Measurements from ENCODE around the gene OGFOD2. TPM values are rescaled to one million over a fixed set of nuclear protein-coding genes. Genes with fewer than 3 reads are reported as not detected.
A peak's percentile ranks its signal among the peaks of the same experiment; 100 is the strongest.

Gene OGFOD2
- total and polyA plus RNA-seq, 9 of the 15 experiments (the other 6 are each of a cell fraction or from before 2014, with no cell fraction given), result 1.4 to 111 (median 18.5) TPM

DNA sequence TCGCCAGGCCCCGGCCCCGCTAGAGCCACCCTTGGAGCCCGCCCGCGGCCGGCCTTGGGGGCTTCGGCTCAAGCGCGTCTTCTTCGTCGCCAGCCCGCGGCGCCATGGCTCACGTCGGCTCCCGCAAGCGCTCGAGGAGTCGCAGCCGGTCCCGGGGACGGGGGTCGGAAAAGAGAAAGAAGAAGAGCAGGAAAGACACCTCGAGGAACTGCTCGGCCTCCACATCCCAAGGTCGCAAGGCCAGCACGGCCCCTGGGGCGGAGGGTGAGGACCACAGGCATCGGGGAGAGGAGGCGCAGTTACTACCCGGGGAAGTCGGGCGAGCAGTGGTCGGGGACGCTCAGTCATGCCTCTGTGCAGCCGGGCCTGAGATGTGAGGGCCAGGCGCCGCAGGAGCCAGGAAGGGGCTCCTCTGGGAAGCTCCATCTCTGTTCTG lies 6.0 kb downstream of the OGFOD2 start (continued):
- TF ChIP-seq, protein P1, sequence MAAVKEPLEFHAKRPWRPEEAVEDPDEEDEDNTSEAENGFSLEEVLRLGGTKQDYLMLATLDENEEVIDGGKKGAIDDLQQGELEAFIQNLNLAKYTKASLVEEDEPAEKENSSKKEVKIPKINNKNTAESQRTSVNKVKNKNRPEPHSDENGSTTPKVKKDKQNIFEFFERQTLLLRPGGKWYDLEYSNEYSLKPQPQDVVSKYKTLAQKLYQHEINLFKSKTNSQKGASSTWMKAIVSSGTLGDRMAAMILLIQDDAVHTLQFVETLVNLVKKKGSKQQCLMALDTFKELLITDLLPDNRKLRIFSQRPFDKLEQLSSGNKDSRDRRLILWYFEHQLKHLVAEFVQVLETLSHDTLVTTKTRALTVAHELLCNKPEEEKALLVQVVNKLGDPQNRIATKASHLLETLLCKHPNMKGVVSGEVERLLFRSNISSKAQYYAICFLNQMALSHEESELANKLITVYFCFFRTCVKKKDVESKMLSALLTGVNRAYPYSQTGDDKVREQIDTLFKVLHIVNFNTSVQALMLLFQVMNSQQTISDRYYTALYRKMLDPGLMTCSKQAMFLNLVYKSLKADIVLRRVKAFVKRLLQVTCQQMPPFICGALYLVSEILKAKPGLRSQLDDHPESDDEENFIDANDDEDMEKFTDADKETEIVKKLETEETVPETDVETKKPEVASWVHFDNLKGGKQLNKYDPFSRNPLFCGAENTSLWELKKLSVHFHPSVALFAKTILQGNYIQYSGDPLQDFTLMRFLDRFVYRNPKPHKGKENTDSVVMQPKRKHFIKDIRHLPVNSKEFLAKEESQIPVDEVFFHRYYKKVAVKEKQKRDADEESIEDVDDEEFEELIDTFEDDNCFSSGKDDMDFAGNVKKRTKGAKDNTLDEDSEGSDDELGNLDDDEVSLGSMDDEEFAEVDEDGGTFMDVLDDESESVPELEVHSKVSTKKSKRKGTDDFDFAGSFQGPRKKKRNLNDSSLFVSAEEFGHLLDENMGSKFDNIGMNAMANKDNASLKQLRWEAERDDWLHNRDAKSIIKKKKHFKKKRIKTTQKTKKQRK (IDR thresholded peaks at IDR 0.05; ENCODE audit: borderline replicate concordance, low read depth, low read length), result no peak
- no peak for TF ChIP-seq FIP1L1 (IDR thresholded peaks at IDR 0.05; ENCODE audit: low read depth, low read length, poor library complexity, severe bottlenecking)
- TF ChIP-seq NONO (IDR thresholded peaks at IDR 0.05; ENCODE audit: low read depth in 2 of 2, low read length in 1 of 2), result no peak
- no peak; a peak in 2 of 4 replicates for TF ChIP-seq NRF1 (conservative IDR thresholded peaks at IDR 0.05 in 1 of 2, IDR thresholded peaks at IDR 0.05 in 1 of 2)
- no peak for TF ChIP-seq SIN3A (IDR thresholded peaks at IDR 0.05; ENCODE audit: borderline replicate concordance in 2 of 2, control insufficient read depth in 1 of 2, low read depth in 2 of 2, low read length in 2 of 2)
- 0 out of 2 replicates have a peak, but pooled peaks have one; percentile 2 for TF ChIP-seq FOSL1 (tag; conservative IDR thresholded peaks at IDR 0.05)
- TF ChIP-seq FOXJ3 (CRISPR knock-in tag; IDR thresholded peaks at IDR 0.05), result no peak
- no peak for TF ChIP-seq TAF15 (IDR thresholded peaks at IDR 0.05; ENCODE audit: low read depth, low read length)
- no peak for TF ChIP-seq KDM2B (CRISPR knock-in tag; IDR thresholded peaks at IDR 0.05)
- TF ChIP-seq RAD21 (CRISPR knock-in tag; conservative IDR thresholded peaks at IDR 0.05 in 1 of 2, IDR thresholded peaks at IDR 0.05 in 1 of 2), result no peak
- no peak for TF ChIP-seq STAT5A (IDR thresholded peaks at IDR 0.05; ENCODE audit: borderline replicate concordance, low read length)
- no peak for TF ChIP-seq CUX1 (CRISPR knock-in tag; IDR thresholded peaks at IDR 0.05)
- TF ChIP-seq TBP (optimal IDR thresholded peaks at IDR 0.05; ENCODE audit: low read depth, low read length), result no peak
- TF ChIP-seq ZFX (CRISPR knock-in tag; IDR thresholded peaks at IDR 0.05), result peak; percentile 35; the same call in 1 of the 2 replicates
- no peak; the same call in 1 of the 2 replicates for TF ChIP-seq TFAP4 (CRISPR knock-in tag; IDR thresholded peaks at IDR 0.05; ENCODE audit: borderline replicate concordance)
- no peak for TF ChIP-seq ZNF507 (tag; conservative IDR thresholded peaks at IDR 0.05)
- peak; percentile 88 for TF ChIP-seq SNRNP70 (optimal IDR thresholded peaks at IDR 0.05; ENCODE audit: low read depth, low read length)

Data from K562 (cell line).